ENCODE data around the gene GLG1.

GLG1 gene

GRCh38 chr16:74465281-74465680, 141.6 kb downstream of the GLG1 start:
- H3K9me3 ChIP-seq (ENCODE audit: low read length), result no peaks in the 10 kb centered on the region
- H2AFZ ChIP-seq (ENCODE audit: low read depth, low read length), result no peak overlapping the region
- no peak overlapping the region for H3K4me3 ChIP-seq (ENCODE audit: low read length)
- peaks cover 91% of the 10 kb centered on the region for H3K36me3 ChIP-seq (ENCODE audit: insufficient read depth, low read length)
- H3K4me1 ChIP-seq (ENCODE audit: insufficient read depth, low read length), result no peaks in the 10 kb centered on the region
- no peaks in the 10 kb centered on the region for H3K27me3 ChIP-seq (ENCODE audit: insufficient read depth, low read length)

DNA sequence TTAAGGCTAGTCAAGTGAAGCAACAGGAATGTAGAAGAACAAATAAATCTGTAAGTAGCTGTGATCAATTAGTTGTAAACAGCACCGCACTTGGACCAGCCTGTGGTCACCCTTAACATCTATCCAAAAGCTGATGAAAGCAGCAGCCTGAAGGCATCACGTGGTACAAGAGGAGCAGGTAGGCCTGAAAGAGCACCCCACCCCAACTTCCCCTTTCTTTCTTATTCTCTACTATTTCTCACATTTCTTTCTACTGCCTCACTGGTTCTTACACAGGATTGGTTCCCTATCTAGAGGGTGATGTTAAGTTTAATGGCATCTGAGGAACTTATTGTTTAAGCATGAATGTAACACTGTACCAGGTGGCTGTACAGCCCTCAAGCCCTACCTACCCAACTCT, 143.0 kb downstream of the GLG1 start:
- no peak overlapping the region for H2AFZ ChIP-seq (ENCODE audit: low read depth, low read length)
- H3K4me1 ChIP-seq (ENCODE audit: insufficient read depth, low read length), result no peaks in the 10 kb centered on the region
- H3K27me3 ChIP-seq (ENCODE audit: insufficient read depth, low read length), result no peaks in the 10 kb centered on the region
- H3K4me3 ChIP-seq (ENCODE audit: low read length), result no peak overlapping the region
- no peaks in the 10 kb centered on the region for H3K9me3 ChIP-seq (ENCODE audit: low read length)
- peaks cover 87% of the 10 kb centered on the region for H3K36me3 ChIP-seq (ENCODE audit: insufficient read depth, low read length)

DNA sequence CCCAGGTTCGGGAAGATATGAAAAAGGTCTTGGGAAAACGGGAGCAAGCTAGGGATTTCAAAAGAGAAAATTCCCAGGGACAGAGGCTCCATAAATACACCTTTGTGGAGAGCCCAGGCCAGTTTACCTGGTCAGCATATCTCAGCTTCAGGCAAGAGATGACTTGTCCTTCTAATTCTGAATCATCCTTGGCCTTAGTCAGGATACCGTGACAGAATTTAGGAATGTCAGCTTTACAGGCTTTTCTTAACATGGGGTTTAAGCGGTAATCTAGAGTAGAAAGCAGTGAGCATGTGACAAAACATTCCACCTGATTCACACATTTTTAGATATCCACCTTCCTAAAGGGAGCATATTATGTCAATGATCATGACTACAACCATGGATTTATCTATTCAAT, 144.6 kb downstream of the GLG1 start:
- no peaks in the 10 kb centered on the region for H3K27me3 ChIP-seq (ENCODE audit: insufficient read depth, low read length)
- no peaks in the 10 kb centered on the region for H3K9me3 ChIP-seq (ENCODE audit: low read length)
- no peak overlapping the region for H3K4me3 ChIP-seq (ENCODE audit: low read length)
- no peak overlapping the region for H2AFZ ChIP-seq (ENCODE audit: low read depth, low read length)
- peaks cover 88% of the 10 kb centered on the region for H3K36me3 ChIP-seq (ENCODE audit: insufficient read depth, low read length)
- H3K4me1 ChIP-seq (ENCODE audit: insufficient read depth, low read length), result no peaks in the 10 kb centered on the region

DNA sequence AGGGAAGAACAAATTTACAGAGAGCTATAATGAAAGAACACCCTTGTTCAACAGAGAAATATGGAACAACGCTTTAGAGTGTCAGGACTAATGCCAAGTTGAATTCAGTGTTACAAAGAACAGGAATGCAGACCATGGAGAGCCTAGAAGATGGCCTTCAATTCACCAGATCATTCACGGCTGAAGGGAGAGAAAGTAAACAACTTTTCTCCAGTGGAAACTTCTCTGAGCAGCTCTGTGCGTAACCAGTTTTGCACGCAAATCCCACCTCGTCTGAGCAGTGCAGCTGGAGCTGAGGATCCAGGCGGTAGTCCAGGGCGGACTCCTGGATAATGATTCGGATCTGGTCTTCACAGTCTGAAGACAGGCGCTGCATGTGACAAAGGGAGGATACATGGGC, 145.1 kb downstream of the GLG1 start:
- Histone ChIP-seq H3K36me3 (ENCODE audit: insufficient read depth, low read length) (peaks cover 88% of the 10 kb centered on the region), H2AFZ (ENCODE audit: low read depth, low read length) (no peak overlapping the region), H3K9me3 (ENCODE audit: low read length) (no peaks in the 10 kb centered on the region), H3K27me3 (ENCODE audit: insufficient read depth, low read length) (no peaks in the 10 kb centered on the region), H3K4me3 (ENCODE audit: low read length) (no peak overlapping the region), H3K4me1 (ENCODE audit: insufficient read depth, low read length) (no peaks in the 10 kb centered on the region)

DNA sequence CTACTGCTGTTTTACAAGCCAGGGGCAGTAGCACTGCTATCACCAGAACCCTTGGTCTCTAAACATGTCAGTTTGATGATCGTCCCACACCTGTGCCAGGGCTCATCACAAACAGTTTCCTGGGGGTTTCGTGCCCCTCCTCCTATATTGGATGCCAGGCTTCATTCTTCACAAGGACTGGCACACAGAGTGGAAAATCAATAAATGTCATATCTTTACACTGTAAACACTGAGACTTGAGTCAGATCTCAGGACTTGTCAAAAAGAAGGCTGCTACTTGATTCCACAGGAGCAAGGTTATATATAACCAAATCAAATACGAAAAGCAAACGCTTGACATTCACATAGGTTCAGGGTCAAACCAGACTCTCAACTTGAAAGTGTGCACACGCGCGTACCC, 146.4 kb downstream of the GLG1 start:
- Histone ChIP-seq H3K27me3 (ENCODE audit: insufficient read depth, low read length) (no peaks in the 10 kb centered on the region), H3K9me3 (ENCODE audit: low read length) (no peaks in the 10 kb centered on the region), H3K4me3 (ENCODE audit: low read length) (no peak overlapping the region), H2AFZ (ENCODE audit: low read depth, low read length) (no peak overlapping the region), H3K36me3 (ENCODE audit: insufficient read depth, low read length) (peaks cover 88% of the 10 kb centered on the region), H3K4me1 (ENCODE audit: insufficient read depth, low read length) (no peaks in the 10 kb centered on the region)

GRCh38 chr16:74456290-74456625, 150.7 kb downstream of the GLG1 start:
- peaks cover 78% of the 10 kb centered on the region for H3K36me3 ChIP-seq (ENCODE audit: insufficient read depth, low read length)
- no peaks in the 10 kb centered on the region for H3K9me3 ChIP-seq (ENCODE audit: low read length)
- H3K4me1 ChIP-seq (ENCODE audit: insufficient read depth, low read length), result no peaks in the 10 kb centered on the region
- no peaks in the 10 kb centered on the region for H3K27me3 ChIP-seq (ENCODE audit: insufficient read depth, low read length)
- H3K4me3 ChIP-seq (ENCODE audit: low read length), result no peak overlapping the region
- no peak overlapping the region for H2AFZ ChIP-seq (ENCODE audit: low read depth, low read length)

GRCh38 chr16:74455619-74456289, 151.2 kb downstream of the GLG1 start:
- Histone ChIP-seq H3K4me3 (ENCODE audit: low read length) (no peak overlapping the region), H3K27me3 (ENCODE audit: insufficient read depth, low read length) (no peaks in the 10 kb centered on the region), H3K4me1 (ENCODE audit: insufficient read depth, low read length) (no peaks in the 10 kb centered on the region), H3K36me3 (ENCODE audit: insufficient read depth, low read length) (peaks cover 82% of the 10 kb centered on the region), H3K9me3 (ENCODE audit: low read length) (no peaks in the 10 kb centered on the region), H2AFZ (ENCODE audit: low read depth, low read length) (no peak overlapping the region)

- H2AFZ ChIP-seq (ENCODE audit: low read depth, low read length), result no peak overlapping the region
- peaks cover 80% of the 10 kb centered on the region for H3K36me3 ChIP-seq (ENCODE audit: insufficient read depth, low read length)
- H3K4me1 ChIP-seq (ENCODE audit: insufficient read depth, low read length), result no peaks in the 10 kb centered on the region
- no peak overlapping the region for H3K4me3 ChIP-seq (ENCODE audit: low read length)
- no peaks in the 10 kb centered on the region for H3K27me3 ChIP-seq (ENCODE audit: insufficient read depth, low read length)
- H3K9me3 ChIP-seq (ENCODE audit: low read length), result no peaks in the 10 kb centered on the region
These were observed 151.7 kb downstream of the GLG1 start for GRCh38 chr16:74455213-74455612.

DNA sequence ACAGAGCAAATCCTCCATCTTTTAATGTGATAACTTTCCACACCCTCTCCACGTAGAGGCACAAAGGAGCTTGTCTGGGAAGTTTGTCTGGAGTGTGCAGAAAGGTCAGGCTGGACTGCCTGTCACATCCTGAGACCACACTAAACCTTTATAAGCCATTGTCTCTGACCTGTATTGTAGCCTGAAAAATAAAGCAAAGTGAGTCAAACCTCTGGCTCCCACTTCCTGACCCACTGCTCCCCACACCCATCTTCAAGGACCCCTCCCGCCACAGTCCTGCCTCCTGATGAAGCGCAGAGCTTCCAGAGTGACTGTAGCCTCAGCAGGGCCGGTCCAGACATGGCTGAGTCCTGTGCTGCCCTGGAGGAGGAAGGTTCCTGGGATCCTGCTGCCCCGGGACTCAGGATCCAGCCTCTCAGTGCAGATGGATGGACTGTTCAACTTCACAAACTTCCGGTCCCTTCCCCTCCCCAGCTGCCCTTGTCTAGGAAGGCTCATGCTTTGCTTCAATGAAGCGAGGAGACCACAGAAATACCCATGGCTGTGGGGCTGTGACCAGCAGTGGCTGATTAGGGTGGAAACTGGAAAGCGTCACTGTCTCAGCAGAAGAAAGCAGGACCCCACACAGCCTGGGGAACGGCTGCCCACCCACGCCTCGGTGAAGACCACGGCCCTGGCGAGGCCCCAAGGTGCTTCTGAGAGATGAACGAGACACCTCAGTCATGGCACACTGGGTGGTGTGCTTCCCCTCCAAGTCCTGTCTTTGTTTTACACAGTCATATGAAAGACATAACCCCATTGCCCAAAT, 154.8 kb downstream of the GLG1 start:
- Histone ChIP-seq H3K36me3 (ENCODE audit: insufficient read depth, low read length) (peaks cover 82% of the 10 kb centered on the region), H3K4me1 (ENCODE audit: insufficient read depth, low read length) (no peaks in the 10 kb centered on the region), H3K9me3 (ENCODE audit: low read length) (no peaks in the 10 kb centered on the region), H3K27me3 (ENCODE audit: insufficient read depth, low read length) (no peaks in the 10 kb centered on the region), H2AFZ (ENCODE audit: low read depth, low read length) (no peak overlapping the region), H3K4me3 (ENCODE audit: low read length) (no peak overlapping the region)

GRCh38 chr16:74450967-74451760, 155.8 kb downstream of the GLG1 start:
- Histone ChIP-seq H3K4me1 (ENCODE audit: insufficient read depth, low read length) (no peaks in the 10 kb centered on the region), H3K36me3 (ENCODE audit: insufficient read depth, low read length) (peaks cover 79% of the 10 kb centered on the region), H3K27me3 (ENCODE audit: insufficient read depth, low read length) (no peaks in the 10 kb centered on the region), H3K4me3 (ENCODE audit: low read length) (no peak overlapping the region), H3K9me3 (ENCODE audit: low read length) (no peaks in the 10 kb centered on the region), H2AFZ (ENCODE audit: low read depth, low read length) (no peak overlapping the region)

- H3K4me1 ChIP-seq (ENCODE audit: insufficient read depth, low read length), result no peaks in the 10 kb centered on the region
- H3K36me3 ChIP-seq (ENCODE audit: insufficient read depth, low read length), result peaks cover 69% of the 10 kb centered on the region
- no peaks in the 10 kb centered on the region for H3K27me3 ChIP-seq (ENCODE audit: insufficient read depth, low read length)
- H3K4me3 ChIP-seq (ENCODE audit: low read length), result no peak overlapping the region
- no peak overlapping the region for H2AFZ ChIP-seq (ENCODE audit: low read depth, low read length)
- H3K9me3 ChIP-seq (ENCODE audit: low read length), result no peaks in the 10 kb centered on the region
These were observed 156.7 kb downstream of the GLG1 start for GRCh38 chr16:74450236-74450635.

GRCh38 chr16:74449470-74449869, 157.4 kb downstream of the GLG1 start:
- Histone ChIP-seq H3K4me1 (ENCODE audit: insufficient read depth, low read length) (no peaks in the 10 kb centered on the region), H3K9me3 (ENCODE audit: low read length) (no peaks in the 10 kb centered on the region), H3K27me3 (ENCODE audit: insufficient read depth, low read length) (no peaks in the 10 kb centered on the region), H3K36me3 (ENCODE audit: insufficient read depth, low read length) (peaks cover 66% of the 10 kb centered on the region), H3K4me3 (ENCODE audit: low read length) (no peak overlapping the region), H2AFZ (ENCODE audit: low read depth, low read length) (no peak overlapping the region)

- Histone ChIP-seq H3K9me3 (ENCODE audit: low read length) (no peaks in the 10 kb centered on the region), H3K4me3 (ENCODE audit: low read length) (no peak overlapping the region), H3K4me1 (ENCODE audit: insufficient read depth, low read length) (no peaks in the 10 kb centered on the region), H2AFZ (ENCODE audit: low read depth, low read length) (no peak overlapping the region), H3K27me3 (ENCODE audit: insufficient read depth, low read length) (no peaks in the 10 kb centered on the region), H3K36me3 (ENCODE audit: insufficient read depth, low read length) (peaks cover 66% of the 10 kb centered on the region)
These were observed 157.9 kb downstream of the GLG1 start for GRCh38 chr16:74448990-74449389.

Data from neuron (in vitro differentiated cells).